SK-N-SH (cell line): Measurements from ENCODE around the gene CAPZA2. TPM values are rescaled to one million over a fixed set of nuclear protein-coding genes. Genes with fewer than 3 reads are reported as not detected.

Source experiments
- CTCF ChIA-PET: fragments of 300-600, 350-600 bp; formaldehyde crosslinking; extraction: SDS; loops from one replicate; lab custom pipeline; 2021; lab: Yijun Ruan, JAX
- POLR2A ChIA-PET: fragments of 350-600 bp; sonication (Branson Sonifier 250); formaldehyde crosslinking; extraction: SDS; loops from one replicate; lab custom pipeline; 2020; ENCODE audit warnings: antibody characterized with exemption, inconsistent platforms; lab: Yijun Ruan, JAX
- DNase-seq: peaks from one replicate; pipeline ENCODE4 v3.0.0; 2012
- H2AFZ ChIP-seq: fragments of 200-600 bp; sonication (generic); 2 replicates; pipeline ENCODE4 v1.8.1; 2016; ENCODE audit warnings: antibody characterized with exemption, mild to moderate bottlenecking, low read depth
- H3F3A ChIP-seq: fragments of 200-600 bp; sonication (generic); replicated peaks from 2 replicates; pipeline ENCODE3; 2016; ENCODE audit warnings: antibody characterized with exemption, mild to moderate bottlenecking; ENCODE audit not compliant: insufficient read depth
- H3K27ac ChIP-seq, 2 experiments: fragments of 200-500 bp in 1 of 2; fragments of 200-600 bp in 1 of 2; sonication (Bioruptor generic) in 1 of 2; sonication (generic), shearing (Covaris generic) in 1 of 2; 2 replicates each; pipeline versions ENCODE4 v1.5.1 to v1.6.1; 2014 to 2016; ENCODE audit warnings: low read depth in 2 of 2, inconsistent platforms in 1 of 2, low read length in 1 of 2, mild to moderate bottlenecking in 1 of 2, mixed read lengths in 1 of 2
- H3K27me3 ChIP-seq: fragments of 200-600 bp; sonication (generic), shearing (Covaris generic); 2 replicates; pipeline ENCODE4 v1.6.1; 2016; ENCODE audit warnings: mixed run types; ENCODE audit not compliant: insufficient read depth
- H3K36me3 ChIP-seq, 2 experiments: fragments of 200-500 bp in 1 of 2; fragments of 200-600 bp in 1 of 2; sonication (Bioruptor generic) in 1 of 2; sonication (generic) in 1 of 2; replicated peaks in 1 of 2; 2 replicates each; pipeline versions ENCODE3 to v1.5.1; 2014 to 2016; ENCODE audit warnings: low read length in 1 of 2, mild to moderate bottlenecking in 1 of 2; ENCODE audit not compliant: insufficient read depth in 2 of 2, control insufficient read depth in 1 of 2
- H3K4me1 ChIP-seq, 2 experiments: fragments of 200-500 bp in 1 of 2; fragments of 200-600 bp in 1 of 2; sonication (Bioruptor generic) in 1 of 2; sonication (generic), shearing (Covaris generic) in 1 of 2; 2 replicates each; pipeline versions ENCODE4 v1.5.1 to v1.6.1; 2014 to 2016; ENCODE audit warnings: low read depth in 1 of 2, low read length in 1 of 2, mixed run types in 1 of 2; ENCODE audit not compliant: insufficient read depth in 2 of 2, control insufficient read depth in 1 of 2
- H3K4me2 ChIP-seq: fragments of 200-600 bp; sonication (generic), shearing (Covaris generic); 2 replicates; pipeline ENCODE4 v1.6.1; 2017; ENCODE audit warnings: mixed run types
- H3K4me3 ChIP-seq, 2 experiments: fragments of 200-500 bp in 1 of 2; fragments of 200-600 bp in 1 of 2; sonication (Bioruptor generic) in 1 of 2; sonication (generic), shearing (Covaris generic) in 1 of 2; 2 replicates each; pipeline versions ENCODE4 v1.5.1 to v1.8.1; 2014 to 2016; ENCODE audit warnings: low read depth in 2 of 2, inconsistent platforms in 1 of 2, low read length in 1 of 2, mild to moderate bottlenecking in 1 of 2, mixed read lengths in 1 of 2, moderate library complexity in 1 of 2
- H3K79me2 ChIP-seq: fragments of 200-600 bp; sonication (generic); 2 replicates; pipeline ENCODE4 v1.8.1; 2017; ENCODE audit warnings: mild to moderate bottlenecking; ENCODE audit not compliant: insufficient read depth
- H3K9ac ChIP-seq: fragments of 200-600 bp; sonication (generic); 2 replicates; pipeline ENCODE4 v1.6.1; 2017; ENCODE audit warnings: mixed run types
- H3K9me2 ChIP-seq: fragments of 200-600 bp; sonication (generic); 2 replicates; pipeline ENCODE4 v1.6.1; 2017; ENCODE audit warnings: mixed run types
- H3K9me3 ChIP-seq: fragments of 200-600 bp; sonication (generic); 2 replicates; pipeline ENCODE4 v1.6.1; 2017; ENCODE audit warnings: mixed run types, mild to moderate bottlenecking, moderate library complexity
- H4K20me1 ChIP-seq: fragments of 200-600 bp; sonication (generic); 2 replicates; pipeline ENCODE4 v1.6.1; 2017; ENCODE audit warnings: mild to moderate bottlenecking, mixed run types; ENCODE audit not compliant: insufficient read depth
- CHD2 ChIP-seq: fragments of 150-350 bp; IDR thresholded peaks from 2 replicates; pipeline ENCODE4 v1.6.1; 2018; ENCODE audit warnings: low read length; ENCODE audit not compliant: partially characterized antibody
- CTCF ChIP-seq: fragments of 200-600 bp; sonication (generic); IDR thresholded peaks from 2 replicates; pipeline ENCODE4 v1.6.1; 2017; ENCODE audit warnings: antibody characterized with exemption, mild to moderate bottlenecking, moderate library complexity
- GABPA ChIP-seq: IDR thresholded peaks from 2 replicates; pipeline ENCODE4 v1.4.0; 2012; ENCODE audit warnings: low read depth, mild to moderate bottlenecking
- GATA2 ChIP-seq: sonication (generic); formaldehyde crosslinking; IDR thresholded peaks from 2 replicates; pipeline ENCODE4 v1.5.0; 2020; ENCODE audit warnings: mild to moderate bottlenecking, missing genetic modification reagents
- IRF3 ChIP-seq: fragments of 150-350 bp; IDR thresholded peaks from 2 replicates; pipeline ENCODE4 v1.6.1; 2016; ENCODE audit warnings: mild to moderate bottlenecking, low read depth, low read length
- MXI1 ChIP-seq: IDR thresholded peaks from 2 replicates; pipeline ENCODE4 v1.6.1; 2012; ENCODE audit warnings: mild to moderate bottlenecking, low read depth, low read length, improper control_type of control experiment
- NRF1 ChIP-seq: IDR thresholded peaks from 2 replicates; pipeline ENCODE4 v1.6.1; 2012; ENCODE audit warnings: low read depth, mild to moderate bottlenecking, low read length
- POLR2AphosphoS5 ChIP-seq: IDR thresholded peaks from 2 replicates; pipeline ENCODE4 v1.6.1; 2012; ENCODE audit warnings: low read depth, low read length
- RAD21 ChIP-seq: IDR thresholded peaks from 2 replicates; pipeline ENCODE4 v1.6.1; 2012; ENCODE audit warnings: mild to moderate bottlenecking, low read length
- RCOR1 ChIP-seq: fragments of 150-350 bp; IDR thresholded peaks from 2 replicates; pipeline ENCODE4 v1.6.1; 2017; ENCODE audit warnings: antibody characterized with exemption, low read length
- REST ChIP-seq: IDR thresholded peaks from 2 replicates; pipeline ENCODE4 v1.6.1; 2012; ENCODE audit warnings: mild to moderate bottlenecking, low read depth, low read length, moderate library complexity
- RXRA ChIP-seq: IDR thresholded peaks from 2 replicates; pipeline ENCODE4 v1.4.0; 2012; ENCODE audit warnings: low read depth, mild to moderate bottlenecking, borderline replicate concordance
- SIN3A ChIP-seq: IDR thresholded peaks from 2 replicates; pipeline ENCODE4 v1.6.1; 2012; ENCODE audit warnings: low read depth, mild to moderate bottlenecking, low read length, moderate library complexity, borderline replicate concordance
- TAF1 ChIP-seq: IDR thresholded peaks from 2 replicates; pipeline ENCODE4 v1.6.1; 2012; ENCODE audit warnings: low read depth, mild to moderate bottlenecking, low read length, moderate library complexity, borderline replicate concordance
- TCF12 ChIP-seq: IDR thresholded peaks from 2 replicates; pipeline ENCODE4 v1.4.0; 2012
- USF1 ChIP-seq: IDR thresholded peaks from 2 replicates; pipeline ENCODE4 v1.4.0; 2012; ENCODE audit warnings: low read depth, borderline replicate concordance
- WGBS: methylation state at CpG from one replicate; pipeline ENCODE4 v1.1.6; 2017; ENCODE audit warnings: low lambda C conversion rate; 5-methylcytosine and 5-hydroxymethylcytosine counted together
- polyA plus RNA-seq, 3 experiments: library from polyadenylated mRNA; depleted of rRNA; stranded (reverse); fragments of >200 nt; gene quantifications; 2 replicates each; pipeline ENCODE4 v1.2.3, GENCODE V29; 2012
- TF ChIP-seq, protein P1 (sequence below): IDR thresholded peaks from 2 replicates; pipeline ENCODE4; 2012
- TF ChIP-seq, protein P2 (sequence below): IDR thresholded peaks from 2 replicates; pipeline ENCODE4 v1.4.0; 2012; ENCODE audit warnings: low read depth, borderline replicate concordance

Gene CAPZA2
- polyA plus RNA-seq, 1 of the 3 experiments (the other 2 are of a cell fraction), result 44.6 TPM

- Histone ChIP-seq H3K9me2 (no peaks in the 10 kb centered on the region), H3F3A (peaks cover 4% of the 10 kb centered on the region), H3K27ac (no peak overlapping the region), H4K20me1 (peaks cover 3% of the 10 kb centered on the region; the same call in 1 of the 2 replicates), H3K27me3 (no peaks in the 10 kb centered on the region), H2AFZ (no peak overlapping the region), H3K9ac (no peak overlapping the region), H3K9me3 (no peaks in the 10 kb centered on the region)
- CTCF ChIA-PET, result interaction anchor here (0.6 to 2.5 kb wide), 3 partner anchors 10 to 89 kb away, joined by 3 to 8 read pairs (median 3); no protein-coding TSS in a partner anchor
- POLR2A ChIA-PET, result no interaction called here
- no peak for DNase-seq
- TF ChIP-seq IRF3 (no peak), RCOR1 (no peak), SIN3A (no peak), CHD2 (no peak), CTCF (no peak), GABPA (no peak), RXRA (no peak), REST (no peak), GATA2 (CRISPR knock-in tag) (no peak), TCF12 (no peak), MXI1 (no peak), RAD21 (no peak), POLR2AphosphoS5 (no peak), USF1 (no peak), TAF1 (no peak), NRF1 (no peak)
- TF ChIP-seq, protein P1, sequence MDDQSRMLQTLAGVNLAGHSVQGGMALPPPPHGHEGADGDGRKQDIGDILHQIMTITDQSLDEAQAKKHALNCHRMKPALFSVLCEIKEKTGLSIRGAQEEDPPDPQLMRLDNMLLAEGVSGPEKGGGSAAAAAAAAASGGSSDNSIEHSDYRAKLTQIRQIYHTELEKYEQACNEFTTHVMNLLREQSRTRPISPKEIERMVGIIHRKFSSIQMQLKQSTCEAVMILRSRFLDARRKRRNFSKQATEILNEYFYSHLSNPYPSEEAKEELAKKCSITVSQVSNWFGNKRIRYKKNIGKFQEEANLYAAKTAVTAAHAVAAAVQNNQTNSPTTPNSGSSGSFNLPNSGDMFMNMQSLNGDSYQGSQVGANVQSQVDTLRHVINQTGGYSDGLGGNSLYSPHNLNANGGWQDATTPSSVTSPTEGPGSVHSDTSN, result no peak
- TF ChIP-seq, protein P2, sequence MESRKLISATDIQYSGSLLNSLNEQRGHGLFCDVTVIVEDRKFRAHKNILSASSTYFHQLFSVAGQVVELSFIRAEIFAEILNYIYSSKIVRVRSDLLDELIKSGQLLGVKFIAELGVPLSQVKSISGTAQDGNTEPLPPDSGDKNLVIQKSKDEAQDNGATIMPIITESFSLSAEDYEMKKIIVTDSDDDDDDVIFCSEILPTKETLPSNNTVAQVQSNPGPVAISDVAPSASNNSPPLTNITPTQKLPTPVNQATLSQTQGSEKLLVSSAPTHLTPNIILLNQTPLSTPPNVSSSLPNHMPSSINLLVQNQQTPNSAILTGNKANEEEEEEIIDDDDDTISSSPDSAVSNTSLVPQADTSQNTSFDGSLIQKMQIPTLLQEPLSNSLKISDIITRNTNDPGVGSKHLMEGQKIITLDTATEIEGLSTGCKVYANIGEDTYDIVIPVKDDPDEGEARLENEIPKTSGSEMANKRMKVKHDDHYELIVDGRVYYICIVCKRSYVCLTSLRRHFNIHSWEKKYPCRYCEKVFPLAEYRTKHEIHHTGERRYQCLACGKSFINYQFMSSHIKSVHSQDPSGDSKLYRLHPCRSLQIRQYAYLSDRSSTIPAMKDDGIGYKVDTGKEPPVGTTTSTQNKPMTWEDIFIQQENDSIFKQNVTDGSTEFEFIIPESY, result no peak
- TF ChIP-seq, all 33 proteins: peak for 0
- no peak overlapping the region for H3K4me3 ChIP-seq
- H3K79me2 ChIP-seq, result peaks cover 31% of the 10 kb centered on the region
- no peaks in the 10 kb centered on the region for H3K4me1 ChIP-seq
- no peak overlapping the region for H3K4me2 ChIP-seq
- peaks cover 63 to 72% of the 10 kb centered on the region in 2 experiments for H3K36me3 ChIP-seq
- 95% methylated on average over 4 of the region's 4 CpGs for WGBS
These were observed 36.9 kb downstream of the CAPZA2 start for GRCh38 chr7:116899308-116899707.
